Activated CD4-positive, alpha-beta memory T cell treated with anti-CD3 and anti-CD28 coated beads, Interleukin-2, amount 10 ng/mL, durations not matched to agents 7 days and 5 days (primary cell): ENCODE measurements around the gene DUOX1. TPM values are rescaled to one million over a fixed set of nuclear protein-coding genes. Genes with fewer than 3 reads are reported as not detected.

Experiments
- CTCF ChIA-PET: fragments of 350-600 bp; sonication (Branson Sonifier 250); formaldehyde crosslinking; loops from one replicate; lab custom pipeline; 2021; ENCODE audit warnings: antibody characterized with exemption, inconsistent platforms; lab: Charles Lee
- POLR2A ChIA-PET: fragments of 350-600 bp; sonication (Branson Sonifier 250); formaldehyde crosslinking; loops from one replicate; lab custom pipeline; 2021; ENCODE audit warnings: antibody characterized with exemption; lab: Charles Lee
- DNase-seq: peaks from one replicate; pipeline ENCODE4 v3.0.0-alpha.2; 2020
- H3K27ac Mint-ChIP-seq: one replicate; pipeline ENCODE4 v1.8.0; 2021; ENCODE audit warnings: mild to moderate bottlenecking, mixed read lengths
- H3K27me3 Mint-ChIP-seq: one replicate; pipeline ENCODE4 v1.8.0; 2021; ENCODE audit warnings: mixed read lengths
- H3K36me3 Mint-ChIP-seq: one replicate; pipeline ENCODE4 v1.8.0; 2021; ENCODE audit warnings: low read depth, mixed read lengths
- H3K4me1 Mint-ChIP-seq: one replicate; pipeline ENCODE4 v1.8.0; 2021; ENCODE audit warnings: mixed read lengths
- H3K4me3 Mint-ChIP-seq: one replicate; pipeline ENCODE4 v1.8.0; 2021; ENCODE audit warnings: mild to moderate bottlenecking, mixed read lengths
- H3K9me3 Mint-ChIP-seq: one replicate; pipeline ENCODE4 v1.8.0; 2021; ENCODE audit warnings: mixed read lengths
- total RNA-seq, 2 experiments: library from RNA; stranded (reverse); gene quantifications; one replicate each; pipeline ENCODE4 v1.2.3, GENCODE V29; 2021

Gene DUOX1
- total RNA-seq, 2 experiments from 2014 or later: 0.08 TPM; not detected in 1

DNA sequence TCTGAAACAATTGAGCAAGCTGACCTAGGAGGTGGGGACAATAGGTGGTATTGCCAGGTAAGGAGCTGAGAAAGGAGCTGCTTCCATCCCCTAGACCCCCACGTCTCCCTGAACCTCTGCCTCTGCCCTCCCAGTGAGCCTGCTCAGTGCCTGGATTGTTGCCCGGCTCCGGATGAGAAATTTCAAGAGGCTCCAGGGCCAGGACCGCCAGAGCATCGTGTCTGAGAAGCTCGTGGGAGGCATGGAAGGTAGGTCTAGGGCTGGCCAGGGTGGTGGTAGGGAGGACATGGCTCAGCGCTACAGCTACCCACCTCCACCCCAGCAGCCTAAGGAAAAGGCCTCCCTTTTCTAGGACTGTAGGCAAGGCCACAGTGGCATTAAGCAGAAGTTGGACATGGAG, 13.3 kb downstream of the DUOX1 start:
- POLR2A ChIA-PET: interaction anchor here (0.6 to 1.2 kb wide), 2 partner anchors 12 to 18 kb away, joined by 3 read pairs; no protein-coding TSS in a partner anchor
- H3K36me3 Mint-ChIP-seq: no peaks in the 10 kb centered on the region
- H3K27me3 Mint-ChIP-seq: no peaks in the 10 kb centered on the region
- DNase-seq: no peak
- H3K4me1 Mint-ChIP-seq: no peaks in the 10 kb centered on the region
- no peak overlapping the region for H3K4me3 Mint-ChIP-seq
- CTCF ChIA-PET: no interaction called here
- H3K9me3 Mint-ChIP-seq: no peaks in the 10 kb centered on the region
- H3K27ac Mint-ChIP-seq: no peak overlapping the region

DNA sequence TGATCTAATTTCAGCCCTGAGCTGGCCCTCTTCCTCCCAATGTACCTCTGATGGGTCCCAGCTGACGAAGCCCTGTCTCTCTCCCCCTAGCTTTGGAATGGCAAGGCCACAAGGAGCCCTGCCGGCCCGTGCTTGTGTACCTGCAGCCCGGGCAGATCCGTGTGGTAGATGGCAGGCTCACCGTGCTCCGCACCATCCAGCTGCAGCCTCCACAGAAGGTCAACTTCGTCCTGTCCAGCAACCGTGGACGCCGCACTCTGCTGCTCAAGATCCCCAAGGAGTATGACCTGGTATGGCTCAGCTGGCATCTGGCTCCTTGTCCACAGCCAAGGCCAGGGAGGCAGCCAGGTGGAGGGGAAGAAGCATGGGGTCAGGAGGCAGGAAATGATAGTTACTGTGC, 14.2 kb downstream of the DUOX1 start:
- Mint-ChIP-seq H3K36me3 (no peaks in the 10 kb centered on the region), H3K27ac (no peak overlapping the region), H3K4me1 (no peaks in the 10 kb centered on the region), H3K27me3 (no peaks in the 10 kb centered on the region), H3K4me3 (no peak overlapping the region), H3K9me3 (no peaks in the 10 kb centered on the region)
- POLR2A ChIA-PET: no interaction called here
- no peak for DNase-seq
- CTCF ChIA-PET: no interaction called here

DNA sequence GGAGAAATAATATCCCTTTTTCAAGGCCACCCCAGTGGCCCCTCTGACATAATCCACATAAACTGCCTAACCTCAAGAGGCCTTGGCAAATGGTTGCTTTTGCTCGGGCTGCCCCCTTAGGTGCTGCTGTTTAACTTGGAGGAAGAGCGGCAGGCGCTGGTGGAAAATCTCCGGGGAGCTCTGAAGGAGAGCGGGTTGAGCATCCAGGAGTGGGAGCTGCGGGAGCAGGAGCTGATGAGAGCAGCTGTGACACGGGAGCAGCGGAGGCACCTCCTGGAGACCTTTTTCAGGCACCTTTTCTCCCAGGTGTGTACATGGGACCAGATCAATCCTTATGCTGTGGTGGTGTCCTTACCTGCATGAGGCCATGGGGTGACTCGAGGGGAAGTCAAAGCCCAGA, 15.0 kb downstream of the DUOX1 start:
- no peak for DNase-seq
- H3K36me3 Mint-ChIP-seq: no peaks in the 10 kb centered on the region
- H3K4me1 Mint-ChIP-seq: no peaks in the 10 kb centered on the region
- no peaks in the 10 kb centered on the region for H3K27me3 Mint-ChIP-seq
- POLR2A ChIA-PET: interaction anchor here (1.1 kb wide), 1 partner anchor 17 kb away, joined by 3 read pairs; no protein-coding TSS in a partner anchor
- no peak overlapping the region for H3K27ac Mint-ChIP-seq
- no peak overlapping the region for H3K4me3 Mint-ChIP-seq
- H3K9me3 Mint-ChIP-seq: no peaks in the 10 kb centered on the region
- CTCF ChIA-PET: no interaction called here

DNA sequence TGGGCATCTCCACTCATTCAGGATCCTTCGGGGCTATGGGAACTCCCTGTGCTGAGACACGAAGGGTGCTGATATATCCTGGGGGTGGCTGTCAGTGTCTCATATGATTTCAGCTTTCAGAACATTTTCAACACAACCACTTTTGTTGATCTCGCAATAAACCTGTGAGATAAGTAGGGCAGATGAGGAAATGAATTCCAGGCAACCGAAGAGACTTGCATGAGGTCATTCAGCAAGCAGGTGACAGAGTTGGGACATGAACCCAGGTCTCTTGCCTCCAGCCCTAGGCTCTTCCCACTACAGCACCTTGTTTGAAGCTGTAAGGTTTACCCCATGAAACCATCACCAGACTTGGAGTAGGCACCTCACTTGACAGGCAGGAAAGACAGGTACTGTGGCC, 16.6 kb downstream of the DUOX1 start:
- H3K36me3 Mint-ChIP-seq: no peaks in the 10 kb centered on the region
- H3K27ac Mint-ChIP-seq: no peak overlapping the region
- DNase-seq: no peak
- CTCF ChIA-PET: interaction anchor here (0.9 to 1.6 kb wide), 4 partner anchors 16 to 28 kb away, joined by 3 to 6 read pairs (median 3); no protein-coding TSS in a partner anchor
- H3K27me3 Mint-ChIP-seq: no peaks in the 10 kb centered on the region
- no peaks in the 10 kb centered on the region for H3K9me3 Mint-ChIP-seq
- no peaks in the 10 kb centered on the region for H3K4me1 Mint-ChIP-seq
- POLR2A ChIA-PET: no interaction called here
- no peak overlapping the region for H3K4me3 Mint-ChIP-seq

DNA sequence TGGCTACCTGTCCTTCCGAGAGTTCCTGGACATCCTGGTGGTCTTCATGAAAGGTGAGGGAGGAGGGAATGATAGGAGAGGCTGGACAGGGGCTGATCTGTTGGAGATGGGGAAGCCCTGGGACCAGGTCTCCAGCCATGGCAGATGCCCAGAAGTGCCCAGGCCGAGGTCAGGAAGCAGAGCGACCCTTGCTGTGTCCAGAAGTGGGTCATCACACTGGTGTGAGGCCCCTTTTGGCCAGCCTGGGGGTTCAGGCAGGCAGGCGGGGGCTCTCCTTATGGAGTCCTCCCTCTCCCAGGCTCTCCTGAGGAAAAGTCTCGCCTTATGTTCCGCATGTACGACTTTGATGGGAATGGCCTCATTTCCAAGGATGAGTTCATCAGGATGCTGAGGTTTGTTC, 17.8 kb downstream of the DUOX1 start:
- POLR2A ChIA-PET: no interaction called here
- no peaks in the 10 kb centered on the region for H3K27me3 Mint-ChIP-seq
- no peak for DNase-seq
- CTCF ChIA-PET: no interaction called here
- no peaks in the 10 kb centered on the region for H3K4me1 Mint-ChIP-seq
- peaks cover 6% of the 10 kb centered on the region for H3K36me3 Mint-ChIP-seq
- no peak overlapping the region for H3K27ac Mint-ChIP-seq
- H3K9me3 Mint-ChIP-seq: no peaks in the 10 kb centered on the region
- H3K4me3 Mint-ChIP-seq: no peak overlapping the region

DNA sequence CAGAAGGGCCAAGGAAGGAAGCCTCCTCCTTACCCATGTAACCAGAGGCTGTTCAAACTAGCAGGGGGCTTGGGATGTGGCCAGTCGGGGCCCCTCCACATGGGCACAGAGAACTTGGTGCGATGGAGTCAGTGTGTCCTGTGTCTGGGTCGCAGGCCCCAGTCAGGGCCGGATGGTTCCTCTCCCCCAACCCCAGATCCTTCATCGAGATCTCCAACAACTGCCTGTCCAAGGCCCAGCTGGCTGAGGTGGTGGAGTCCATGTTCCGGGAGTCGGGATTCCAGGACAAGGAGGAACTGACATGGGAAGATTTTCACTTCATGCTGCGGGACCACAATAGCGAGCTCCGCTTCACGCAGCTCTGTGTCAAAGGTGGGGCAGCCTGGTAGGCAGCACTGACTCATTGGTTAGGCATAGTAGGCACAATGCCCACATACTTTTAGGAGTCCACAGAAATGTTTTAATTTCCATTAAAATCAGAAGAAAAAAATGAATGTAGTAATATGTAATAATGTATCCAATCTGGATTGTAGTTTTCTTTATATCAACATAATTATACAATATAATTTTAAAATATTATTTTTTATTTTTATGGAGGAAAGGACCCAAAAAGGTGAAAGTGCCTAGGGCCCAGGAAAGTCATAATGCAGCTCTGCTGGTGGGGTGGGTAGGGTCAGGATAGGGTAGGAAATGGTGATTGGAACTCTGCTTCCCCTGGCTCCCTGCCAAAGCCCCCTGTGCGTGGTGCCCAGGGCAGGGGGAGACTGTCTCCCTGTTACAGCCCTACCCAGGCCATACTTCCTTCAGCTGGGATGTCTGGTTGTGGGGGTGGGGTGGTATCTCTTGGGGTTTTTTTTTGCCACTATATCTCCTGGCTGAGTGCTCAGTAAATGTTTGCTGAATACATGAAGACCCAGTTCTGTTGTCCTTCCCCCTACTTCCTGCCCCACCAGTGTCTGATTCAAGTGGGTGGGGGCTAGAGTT, 18.6 kb downstream of the DUOX1 start:
- Mint-ChIP-seq H3K27me3 (no peaks in the 10 kb centered on the region), H3K9me3 (no peaks in the 10 kb centered on the region), H3K36me3 (peaks cover 7% of the 10 kb centered on the region), H3K27ac (no peak overlapping the region), H3K4me1 (no peaks in the 10 kb centered on the region), H3K4me3 (no peak overlapping the region)
- no peak for DNase-seq
- POLR2A ChIA-PET: no interaction called here
- CTCF ChIA-PET: interaction anchor here (2.0 kb wide), 1 partner anchor 30 kb away, joined by 7 read pairs; no protein-coding TSS in a partner anchor

DNA sequence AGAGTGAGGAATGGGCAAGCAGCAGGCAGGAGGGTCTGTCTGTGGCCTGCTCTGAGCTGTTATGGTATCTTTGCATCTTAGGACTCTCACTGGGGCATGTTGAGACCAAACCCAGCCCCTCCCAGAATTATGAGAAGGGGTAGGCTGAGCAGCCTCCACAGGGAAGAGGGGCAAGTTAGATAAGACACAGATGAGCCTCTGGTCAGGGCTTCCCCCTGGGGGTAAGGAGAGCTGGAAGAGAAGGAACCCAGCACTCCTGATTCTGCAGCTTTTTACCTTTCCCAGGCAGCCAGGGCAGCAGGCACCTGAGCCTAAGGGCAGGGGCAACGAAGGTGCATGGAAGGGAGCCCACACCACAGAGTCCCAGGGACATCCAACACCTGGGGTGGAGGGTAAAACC, 19.3 kb downstream of the DUOX1 start:
- H3K4me1 Mint-ChIP-seq: no peaks in the 10 kb centered on the region
- no peaks in the 10 kb centered on the region for H3K27me3 Mint-ChIP-seq
- H3K36me3 Mint-ChIP-seq: peaks cover 7% of the 10 kb centered on the region
- H3K9me3 Mint-ChIP-seq: no peaks in the 10 kb centered on the region
- DNase-seq: no peak
- POLR2A ChIA-PET: no interaction called here
- H3K27ac Mint-ChIP-seq: no peak overlapping the region
- no peak overlapping the region for H3K4me3 Mint-ChIP-seq
- CTCF ChIA-PET: interaction anchor here (1.1 to 2.0 kb wide), 2 partner anchors 22 to 31 kb away, joined by 3 to 7 read pairs; no protein-coding TSS in a partner anchor

DNA sequence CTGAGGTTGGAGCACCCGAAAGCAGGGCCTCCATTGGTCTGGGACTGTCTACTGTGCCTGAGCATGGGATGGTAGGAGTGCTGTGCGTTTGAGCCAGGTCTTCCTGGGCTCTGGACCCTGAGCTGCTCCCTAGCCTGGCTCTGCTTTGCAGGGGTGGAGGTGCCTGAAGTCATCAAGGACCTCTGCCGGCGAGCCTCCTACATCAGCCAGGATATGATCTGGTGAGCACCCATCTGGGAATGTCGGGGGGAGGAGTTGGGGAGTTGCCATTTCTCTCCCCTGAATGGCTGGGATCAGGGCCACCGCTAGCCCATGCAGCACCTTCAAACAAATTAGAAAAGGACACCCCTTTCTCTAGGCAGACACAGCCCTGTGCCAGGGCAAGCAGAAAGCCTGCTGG, 20.7 kb downstream of the DUOX1 start:
- H3K4me1 Mint-ChIP-seq: no peaks in the 10 kb centered on the region
- ChIA-PET CTCF (interaction anchor here (1.1 to 2.0 kb wide), 2 partner anchors 24 to 32 kb away, joined by 3 to 7 read pairs; no protein-coding TSS in a partner anchor), POLR2A (no interaction called here)
- H3K27ac Mint-ChIP-seq: no peak overlapping the region
- H3K9me3 Mint-ChIP-seq: no peaks in the 10 kb centered on the region
- DNase-seq: no peak
- H3K36me3 Mint-ChIP-seq: peaks cover 7% of the 10 kb centered on the region
- H3K4me3 Mint-ChIP-seq: no peak overlapping the region
- H3K27me3 Mint-ChIP-seq: no peaks in the 10 kb centered on the region

DNA sequence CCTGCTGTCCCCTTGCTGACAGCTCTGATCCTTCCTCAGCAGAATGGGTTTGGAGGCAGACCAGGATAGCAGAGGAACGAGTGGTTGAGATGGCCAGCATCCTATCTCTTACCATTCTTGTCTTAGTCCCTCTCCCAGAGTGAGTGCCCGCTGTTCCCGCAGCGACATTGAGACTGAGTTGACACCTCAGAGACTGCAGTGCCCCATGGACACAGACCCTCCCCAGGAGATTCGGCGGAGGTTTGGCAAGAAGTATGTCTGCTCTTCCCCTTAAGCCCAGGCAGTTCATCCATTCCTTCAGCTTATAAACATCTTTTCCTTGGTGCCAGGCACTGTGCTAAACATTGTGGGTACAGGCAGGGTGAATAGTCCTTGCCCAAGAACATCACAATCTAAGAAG, 21.2 kb downstream of the DUOX1 start:
- H3K36me3 Mint-ChIP-seq: peaks cover 7% of the 10 kb centered on the region
- H3K27me3 Mint-ChIP-seq: no peaks in the 10 kb centered on the region
- no peaks in the 10 kb centered on the region for H3K9me3 Mint-ChIP-seq
- DNase-seq: no peak
- ChIA-PET CTCF (no interaction called here), POLR2A (no interaction called here)
- no peaks in the 10 kb centered on the region for H3K4me1 Mint-ChIP-seq
- no peak overlapping the region for H3K4me3 Mint-ChIP-seq
- H3K27ac Mint-ChIP-seq: no peak overlapping the region

DNA sequence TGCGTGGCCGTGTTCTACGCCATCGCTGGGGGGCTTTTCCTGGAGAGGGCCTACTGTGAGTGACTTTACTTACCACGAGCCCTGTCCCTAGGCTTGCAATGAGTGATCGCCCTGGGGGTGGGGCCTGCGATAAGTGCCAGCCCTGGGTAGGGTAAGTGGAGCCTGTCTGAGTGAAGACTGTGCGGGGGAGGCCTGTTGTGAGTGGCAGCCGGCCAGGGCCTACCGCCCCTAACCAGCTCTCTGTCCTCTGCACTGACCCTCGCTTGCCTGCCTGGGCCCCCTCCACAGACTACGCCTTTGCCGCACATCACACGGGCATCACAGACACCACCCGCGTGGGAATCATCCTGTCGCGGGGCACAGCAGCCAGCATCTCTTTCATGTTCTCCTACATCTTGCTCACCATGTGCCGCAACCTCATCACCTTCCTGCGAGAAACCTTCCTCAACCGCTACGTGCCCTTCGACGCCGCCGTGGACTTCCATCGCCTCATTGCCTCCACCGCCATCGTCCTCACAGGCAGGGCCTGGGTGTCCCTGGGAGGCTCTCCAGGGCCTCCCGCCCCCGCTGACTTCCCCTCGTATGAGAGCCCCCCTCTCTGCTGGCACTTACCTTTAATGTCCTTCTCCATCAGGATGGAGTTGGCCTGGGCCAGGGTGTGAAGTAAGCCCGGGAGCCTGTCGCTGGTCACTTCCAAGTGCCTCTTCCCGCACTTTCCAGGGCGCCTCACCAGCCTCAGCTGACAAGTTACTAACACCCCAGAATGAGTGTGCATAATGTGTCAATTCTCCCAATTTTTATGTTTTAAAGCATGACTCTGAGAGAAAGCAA, 22.4 kb downstream of the DUOX1 start:
- DNase-seq: no peak
- Mint-ChIP-seq H3K36me3 (peaks cover 7% of the 10 kb centered on the region), H3K27me3 (no peaks in the 10 kb centered on the region), H3K4me1 (peaks cover 4% of the 10 kb centered on the region), H3K4me3 (no peak overlapping the region), H3K9me3 (no peaks in the 10 kb centered on the region), H3K27ac (no peak overlapping the region)
- ChIA-PET CTCF (no interaction called here), POLR2A (interaction anchor here (1.2 kb wide), 1 partner anchor 10 kb away, joined by 3 read pairs; no protein-coding TSS in a partner anchor)

DNA sequence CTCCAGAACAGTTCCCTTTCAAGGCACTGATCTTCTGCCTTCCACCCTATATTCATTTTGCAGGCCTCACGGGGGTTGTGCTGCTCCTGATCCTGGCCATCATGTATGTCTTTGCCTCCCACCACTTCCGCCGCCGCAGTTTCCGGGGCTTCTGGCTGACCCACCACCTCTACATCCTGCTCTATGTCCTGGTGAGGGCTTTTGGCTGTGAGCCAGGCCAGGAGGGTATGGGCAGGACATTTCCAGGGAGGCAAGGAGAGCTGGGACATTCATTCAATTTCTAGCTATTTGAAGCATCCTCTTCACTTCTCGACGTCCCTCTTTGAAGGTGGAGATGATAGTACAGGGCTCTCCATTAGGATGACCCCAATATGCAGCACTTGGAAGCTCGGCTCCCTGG, 25.9 kb downstream of the DUOX1 start:
- Mint-ChIP-seq H3K4me3 (no peak overlapping the region), H3K27ac (no peak overlapping the region), H3K4me1 (peaks cover 12% of the 10 kb centered on the region), H3K9me3 (no peaks in the 10 kb centered on the region), H3K36me3 (peaks cover 7% of the 10 kb centered on the region), H3K27me3 (no peaks in the 10 kb centered on the region)
- ChIA-PET POLR2A (no interaction called here), CTCF (interaction anchor here (1.0 kb wide), 1 partner anchor 12 kb away, joined by 4 read pairs; no protein-coding TSS in a partner anchor)
- DNase-seq: no peak

DNA sequence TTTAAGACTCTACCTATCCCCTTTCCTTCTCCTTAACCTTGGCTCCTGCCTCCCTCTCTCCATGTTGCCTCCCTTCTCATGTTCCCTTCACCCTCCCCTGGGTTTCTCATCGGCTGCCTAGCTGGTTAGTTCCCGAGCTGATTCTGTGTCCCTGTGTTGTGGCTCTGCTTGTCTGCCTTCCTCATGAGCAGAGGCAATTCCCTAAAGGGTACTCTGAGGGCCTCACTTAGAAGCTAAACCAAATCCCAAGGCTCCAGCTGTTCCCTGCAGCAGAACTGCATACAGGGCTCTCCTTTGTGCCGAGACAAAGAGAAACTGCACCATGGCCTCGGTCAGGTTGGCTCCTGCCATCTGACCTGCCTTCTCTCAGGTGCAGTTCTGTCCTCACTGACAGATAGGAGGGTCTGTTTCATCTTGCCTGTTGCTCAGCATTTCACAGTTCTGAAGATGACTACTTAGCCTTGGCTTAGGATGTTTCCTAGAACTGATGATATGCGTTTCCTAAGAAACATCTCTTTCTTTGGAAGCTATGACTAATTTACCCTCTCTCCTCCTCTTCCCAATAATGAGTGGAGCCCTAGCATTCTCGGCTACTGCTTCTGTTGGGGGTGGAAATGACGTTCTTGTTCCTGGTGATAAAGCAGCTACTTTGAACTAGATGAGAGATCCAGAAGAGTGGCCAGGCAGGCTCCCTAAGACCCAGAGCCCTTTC, 27.1 kb downstream of the DUOX1 start:
- Mint-ChIP-seq H3K27ac (no peak overlapping the region), H3K9me3 (no peaks in the 10 kb centered on the region), H3K4me1 (peaks cover 12% of the 10 kb centered on the region), H3K36me3 (peaks cover 7% of the 10 kb centered on the region), H3K4me3 (no peak overlapping the region), H3K27me3 (no peaks in the 10 kb centered on the region)
- ChIA-PET POLR2A (no interaction called here), CTCF (interaction anchor here (1.0 to 2.0 kb wide), 3 partner anchors 11 to 39 kb away, joined by 4 to 7 read pairs (median 5); no protein-coding TSS in a partner anchor)
- no peak for DNase-seq
